GM18498 (cell line): ENCODE results near the gene RSF1.
A peak's percentile ranks its signal among the peaks of the same experiment; 100 is the strongest.

Source experiments
- ATAC-seq: cut with Tn5 transposase; IDR thresholded peaks from one replicate; pipeline ENCODE4 v1.9.1; 2021; ENCODE audit warnings: mild to moderate bottlenecking, moderate library complexity; ENCODE audit not compliant: unreplicated experiment

The RSF1 gene

GRCh38 chr11:77698896-77699295 lies 121.6 kb downstream of the RSF1 start:
- ATAC-seq = no peak

GRCh38 chr11:77697865-77698264 lies 122.7 kb downstream of the RSF1 start:
- ATAC-seq = no peak

- no peak for ATAC-seq
Observed at GRCh38 chr11:77695417-77695816, 125.1 kb downstream of the RSF1 start.

- no peak for ATAC-seq
Observed at GRCh38 chr11:77690649-77691048, 129.9 kb downstream of the RSF1 start.

GRCh38 chr11:77687088-77687487 lies 133.4 kb downstream of the RSF1 start:
- no peak for ATAC-seq

GRCh38 chr11:77677138-77677537 lies 143.4 kb downstream of the RSF1 start:
- no peak for ATAC-seq

- no peak for ATAC-seq
Observed at GRCh38 chr11:77672264-77672663, 148.3 kb downstream of the RSF1 start.

GRCh38 chr11:77669848-77670511 lies 150.5 kb downstream of the RSF1 start:
- ATAC-seq = no peak

GRCh38 chr11:77668760-77669159 lies 151.8 kb downstream of the RSF1 start:
- ATAC-seq = no peak

GRCh38 chr11:77665240-77665965 lies 155.1 kb downstream of the RSF1 start:
- no peak for ATAC-seq

GRCh38 chr11:77661670-77662069 lies 158.9 kb downstream of the RSF1 start:
- no peak for ATAC-seq

- ATAC-seq = no peak
Observed at GRCh38 chr11:77660947-77661346, 159.6 kb downstream of the RSF1 start.

- no peak for ATAC-seq
Observed at GRCh38 chr11:77658213-77659013, 162.1 kb downstream of the RSF1 start.

- ATAC-seq = no peak
Observed at GRCh38 chr11:77656362-77656761, 164.2 kb downstream of the RSF1 start.

GRCh38 chr11:77654770-77655434 lies 165.6 kb downstream of the RSF1 start:
- no peak for ATAC-seq

GRCh38 chr11:77650123-77650522 lies 170.4 kb downstream of the RSF1 start:
- no peak for ATAC-seq

GRCh38 chr11:77647654-77648305 lies 172.7 kb downstream of the RSF1 start:
- ATAC-seq = no peak

GRCh38 chr11:77644887-77645286 lies 175.6 kb downstream of the RSF1 start:
- ATAC-seq = no peak

- ATAC-seq = no peak
Observed at GRCh38 chr11:77642228-77642627, 178.3 kb downstream of the RSF1 start.

- ATAC-seq = peak; percentile 97
Observed at GRCh38 chr11:77637345-77638165, 183.0 kb downstream of the RSF1 start, which contains the start of gene CLNS1A. Gene CLNS1A (minus strand): TSS chr11:77637794. CDS start chr11:77637714, 80 bp downstream.
